GM12892 (cell line): ENCODE measurements around the gene AMER3.

ENCODE experiments used
- POLR2AphosphoS5 ChIP-seq: IDR thresholded peaks from 2 replicates; pipeline ENCODE4 v1.6.1; 2011; ENCODE audit warnings: low read depth, low read length, control low read depth
- TAF1 ChIP-seq: IDR thresholded peaks from 2 replicates; pipeline ENCODE4 v1.6.1; 2011; ENCODE audit warnings: low read depth, mild to moderate bottlenecking, control low read depth, low read length, borderline replicate concordance

DNA sequence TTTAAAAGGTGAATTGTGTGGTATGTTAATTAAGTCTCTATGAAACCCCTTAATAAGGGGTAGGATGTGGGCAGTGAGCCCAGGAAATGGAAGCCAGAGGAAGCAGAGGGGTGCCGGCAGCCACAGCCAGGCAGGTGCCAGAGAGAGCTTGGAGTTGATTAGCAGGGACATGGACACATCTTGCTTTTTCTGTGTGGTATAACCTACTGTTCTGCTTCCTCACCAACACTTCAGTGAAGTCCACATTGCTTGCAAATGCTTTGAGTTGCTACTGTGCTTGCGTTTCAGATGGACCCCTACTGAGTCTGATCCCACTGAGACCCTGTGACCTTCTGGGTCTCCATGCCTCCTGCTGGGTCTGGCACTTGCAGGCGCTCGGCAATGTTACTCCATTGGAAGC, 51.0 kb downstream of the AMER3 start:
- TF ChIP-seq POLR2AphosphoS5 = no peak
- no peak for TF ChIP-seq TAF1
